ENCODE data around the gene DOCK11.
"Not testable (repeated sequence)": the region's sequence is repeated elsewhere in the genome, so short reads cannot be mapped to it uniquely, and the experiment has no call there.

Gene DOCK11

GRCh38 chrX:118571836-118572235 lies 76.2 kb downstream of the DOCK11 start:
- DNase-seq: no peak

GRCh38 chrX:118574666-118575065 lies 79.1 kb downstream of the DOCK11 start:
- no peak for DNase-seq

GRCh38 chrX:118577041-118577440 lies 81.4 kb downstream of the DOCK11 start:
- no peak for DNase-seq

GRCh38 chrX:118579417-118579816 lies 83.8 kb downstream of the DOCK11 start:
- no peak for DNase-seq

- not testable (repeated sequence) for DNase-seq
Observed at GRCh38 chrX:118582926-118583325, 87.3 kb downstream of the DOCK11 start.

- no peak for DNase-seq
Observed at GRCh38 chrX:118583781-118584180, 88.2 kb downstream of the DOCK11 start.

GRCh38 chrX:118585296-118585695 lies 89.7 kb downstream of the DOCK11 start:
- DNase-seq: no peak

- DNase-seq: not testable (repeated sequence)
Observed at GRCh38 chrX:118586206-118586605, 90.6 kb downstream of the DOCK11 start.

GRCh38 chrX:118588715-118589114 lies 93.1 kb downstream of the DOCK11 start:
- no peak for DNase-seq

- peak in 1 of 3 donors; percentile 29 for DNase-seq
Observed at GRCh38 chrX:118589227-118589626, 93.6 kb downstream of the DOCK11 start.

- DNase-seq: peak; percentile 14 to 24 (median 14)
Observed at GRCh38 chrX:118593407-118593806, 97.8 kb downstream of the DOCK11 start.

- peak; percentile 24 to 31 (median 25) for DNase-seq
Observed at GRCh38 chrX:118594697-118595420, 99.2 kb downstream of the DOCK11 start.

- no peak for DNase-seq
Observed at GRCh38 chrX:118595501-118596042, 100.0 kb downstream of the DOCK11 start.

GRCh38 chrX:118596390-118596789 lies 100.8 kb downstream of the DOCK11 start:
- no peak for DNase-seq

GRCh38 chrX:118603981-118604380 lies 108.4 kb downstream of the DOCK11 start:
- peak; percentile 51 to 73 (median 63) for DNase-seq

GRCh38 chrX:118612290-118612689 lies 116.7 kb downstream of the DOCK11 start:
- no peak for DNase-seq

- peak; percentile 28 to 41 (median 39) for DNase-seq
Observed at GRCh38 chrX:118614150-118614549, 118.5 kb downstream of the DOCK11 start.

GRCh38 chrX:118615141-118615540 lies 119.5 kb downstream of the DOCK11 start:
- DNase-seq: no peak

- peak; percentile 7 to 30 (median 23) for DNase-seq
Observed at GRCh38 chrX:118621081-118621759, 125.6 kb downstream of the DOCK11 start.

- no peak for DNase-seq
Observed at GRCh38 chrX:118623062-118623461, 127.4 kb downstream of the DOCK11 start.

GRCh38 chrX:118626346-118626745 lies 130.7 kb downstream of the DOCK11 start:
- DNase-seq: no peak

- DNase-seq: no peak
Observed at GRCh38 chrX:118627084-118627758, 131.6 kb downstream of the DOCK11 start.

GRCh38 chrX:118630848-118631247 lies 135.2 kb downstream of the DOCK11 start:
- peak; percentile 30 to 61 (median 60) for DNase-seq

Data from suppressor macrophage treated with lipopolysaccharide for 1 hour (primary cell).